ENCODE results near the gene UHRF1.

The UHRF1 gene

DNA sequence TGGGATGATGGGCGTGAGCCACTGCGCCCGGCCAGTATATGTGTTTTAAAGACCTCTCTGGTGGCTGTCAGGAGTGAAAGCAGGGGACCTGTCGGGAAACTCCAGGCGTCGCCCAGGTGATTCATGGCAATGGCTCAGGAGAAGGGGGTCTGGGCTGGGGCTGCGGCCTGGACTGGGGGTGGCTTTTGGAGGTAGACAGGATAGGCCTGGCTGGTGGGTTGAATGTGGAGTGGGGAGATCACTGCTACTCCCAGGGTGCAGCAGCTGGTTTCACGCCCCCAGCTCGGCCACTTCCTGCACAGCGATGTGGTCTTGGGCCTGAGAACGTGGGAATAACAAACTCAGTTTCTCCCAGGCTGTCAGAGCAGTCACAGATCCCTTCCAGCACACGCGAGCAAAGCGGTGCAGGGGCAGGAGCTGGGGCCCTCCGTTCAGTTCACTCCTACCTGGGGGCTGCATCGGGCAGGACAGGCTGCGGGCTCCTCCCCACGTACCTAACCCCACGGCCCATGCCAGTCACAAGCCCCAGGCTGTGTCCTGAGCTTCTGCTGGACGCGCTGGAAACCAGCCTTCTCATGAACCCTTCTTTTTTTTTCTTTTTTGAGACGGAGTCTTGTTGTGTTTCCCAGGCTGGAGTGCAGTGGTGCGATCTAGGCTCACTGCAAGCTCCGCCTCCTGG lies 78.5 kb downstream of the UHRF1 start:
- no peak for DNase-seq (ENCODE audit: extremely low read depth, insufficient read length)
- Histone ChIP-seq H3K27me3 (replicated peaks; ENCODE audit: control insufficient read depth, insufficient read depth, low read length) (no peaks in the 10 kb centered on the region), H3K4me3 (replicated peaks; ENCODE audit: low read depth, low read length) (no peak overlapping the region), H3K36me3 (ENCODE audit: control insufficient read depth, insufficient read depth, low read length) (peaks cover 3% of the 10 kb centered on the region)
- TF ChIP-seq, protein P1, sequence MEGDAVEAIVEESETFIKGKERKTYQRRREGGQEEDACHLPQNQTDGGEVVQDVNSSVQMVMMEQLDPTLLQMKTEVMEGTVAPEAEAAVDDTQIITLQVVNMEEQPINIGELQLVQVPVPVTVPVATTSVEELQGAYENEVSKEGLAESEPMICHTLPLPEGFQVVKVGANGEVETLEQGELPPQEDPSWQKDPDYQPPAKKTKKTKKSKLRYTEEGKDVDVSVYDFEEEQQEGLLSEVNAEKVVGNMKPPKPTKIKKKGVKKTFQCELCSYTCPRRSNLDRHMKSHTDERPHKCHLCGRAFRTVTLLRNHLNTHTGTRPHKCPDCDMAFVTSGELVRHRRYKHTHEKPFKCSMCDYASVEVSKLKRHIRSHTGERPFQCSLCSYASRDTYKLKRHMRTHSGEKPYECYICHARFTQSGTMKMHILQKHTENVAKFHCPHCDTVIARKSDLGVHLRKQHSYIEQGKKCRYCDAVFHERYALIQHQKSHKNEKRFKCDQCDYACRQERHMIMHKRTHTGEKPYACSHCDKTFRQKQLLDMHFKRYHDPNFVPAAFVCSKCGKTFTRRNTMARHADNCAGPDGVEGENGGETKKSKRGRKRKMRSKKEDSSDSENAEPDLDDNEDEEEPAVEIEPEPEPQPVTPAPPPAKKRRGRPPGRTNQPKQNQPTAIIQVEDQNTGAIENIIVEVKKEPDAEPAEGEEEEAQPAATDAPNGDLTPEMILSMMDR (IDR thresholded peaks at IDR 0.05; ENCODE audit: insufficient read depth, low read length, poor library complexity, severe bottlenecking): no peak

DNA sequence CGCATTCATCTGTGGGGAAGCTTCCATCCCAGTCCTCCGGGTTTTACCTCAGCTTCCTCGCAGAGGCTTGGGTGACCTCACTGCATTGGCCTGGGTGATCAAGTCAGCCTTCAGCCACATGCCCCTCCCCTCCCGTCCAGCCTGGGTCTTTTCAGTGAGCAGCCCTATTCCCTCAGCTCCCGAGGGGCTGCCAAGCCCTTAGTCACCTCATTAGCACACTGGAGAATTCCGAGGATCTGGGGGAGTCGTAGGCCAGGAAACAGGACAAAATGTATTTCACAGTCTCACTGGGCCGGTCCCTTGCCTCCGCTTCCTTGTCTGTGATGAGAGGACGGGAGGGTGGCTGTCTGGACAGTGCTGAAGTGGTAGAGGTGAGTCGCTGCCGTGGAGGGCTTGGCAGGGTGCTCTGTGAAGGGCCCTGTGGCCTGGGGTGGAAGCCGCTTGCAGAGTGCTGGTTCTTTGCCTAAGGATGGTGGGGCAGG lies 79.5 kb downstream of the UHRF1 start:
- TF ChIP-seq, protein P1 (IDR thresholded peaks at IDR 0.05; ENCODE audit: insufficient read depth, low read length, poor library complexity, severe bottlenecking): no peak
- no peaks in the 10 kb centered on the region for H3K36me3 ChIP-seq (ENCODE audit: control insufficient read depth, insufficient read depth, low read length)
- no peak overlapping the region for H3K4me3 ChIP-seq (replicated peaks; ENCODE audit: low read depth, low read length)
- H3K27me3 ChIP-seq (replicated peaks; ENCODE audit: control insufficient read depth, insufficient read depth, low read length): no peaks in the 10 kb centered on the region
- DNase-seq (ENCODE audit: extremely low read depth, insufficient read length): no peak

DNA sequence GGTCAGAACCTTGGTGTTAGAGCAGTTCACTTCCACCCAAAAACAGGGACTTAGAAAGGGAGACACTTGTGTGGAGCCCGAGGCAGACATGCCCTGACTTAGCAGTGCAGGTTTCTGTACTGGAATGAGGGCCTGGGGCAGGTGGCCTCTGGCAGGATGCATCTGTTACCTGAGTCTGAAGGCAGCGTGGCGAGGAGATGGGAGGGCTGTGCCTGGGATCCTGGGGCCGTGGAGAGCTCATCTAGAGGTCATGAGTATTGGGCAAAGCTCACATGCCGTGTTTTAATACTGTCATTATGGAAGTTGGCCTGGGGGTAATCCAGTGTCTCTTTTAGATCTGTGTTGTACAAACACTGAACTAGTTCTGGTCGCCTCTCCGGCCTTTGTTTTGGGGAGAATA lies 81.0 kb downstream of the UHRF1 start:
- DNase-seq (ENCODE audit: extremely low read depth, insufficient read length): no peak
- no peaks in the 10 kb centered on the region for H3K36me3 ChIP-seq (ENCODE audit: control insufficient read depth, insufficient read depth, low read length)
- H3K4me3 ChIP-seq (replicated peaks; ENCODE audit: low read depth, low read length): no peak overlapping the region
- TF ChIP-seq, protein P1 (IDR thresholded peaks at IDR 0.05; ENCODE audit: insufficient read depth, low read length, poor library complexity, severe bottlenecking): no peak
- H3K27me3 ChIP-seq (replicated peaks; ENCODE audit: control insufficient read depth, insufficient read depth, low read length): no peaks in the 10 kb centered on the region

DNA sequence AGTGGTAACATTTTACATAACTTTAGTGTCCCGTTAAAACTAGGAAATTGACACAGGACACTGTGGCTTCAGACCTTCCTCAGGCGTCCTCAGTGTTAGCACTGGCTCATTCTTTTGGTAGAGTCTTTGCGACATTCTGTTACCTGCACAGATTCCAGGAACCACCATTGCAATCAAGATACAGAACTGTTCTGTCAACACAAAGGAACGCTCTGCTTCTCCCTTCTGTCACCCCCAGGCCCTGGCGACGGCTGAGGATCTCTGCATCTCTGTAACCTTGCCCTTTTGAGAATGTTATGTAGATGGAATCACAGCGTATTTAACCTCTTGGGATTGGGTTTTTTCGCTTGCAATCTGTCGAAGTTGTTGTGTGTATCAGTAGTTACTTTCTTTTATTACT lies 82.2 kb downstream of the UHRF1 start:
- no peak for DNase-seq (ENCODE audit: extremely low read depth, insufficient read length)
- Histone ChIP-seq H3K36me3 (ENCODE audit: control insufficient read depth, insufficient read depth, low read length) (no peaks in the 10 kb centered on the region), H3K27me3 (replicated peaks; ENCODE audit: control insufficient read depth, insufficient read depth, low read length) (no peaks in the 10 kb centered on the region), H3K4me3 (replicated peaks; ENCODE audit: low read depth, low read length) (no peak overlapping the region)
- TF ChIP-seq, protein P1 (IDR thresholded peaks at IDR 0.05; ENCODE audit: insufficient read depth, low read length, poor library complexity, severe bottlenecking): no peak

DNA sequence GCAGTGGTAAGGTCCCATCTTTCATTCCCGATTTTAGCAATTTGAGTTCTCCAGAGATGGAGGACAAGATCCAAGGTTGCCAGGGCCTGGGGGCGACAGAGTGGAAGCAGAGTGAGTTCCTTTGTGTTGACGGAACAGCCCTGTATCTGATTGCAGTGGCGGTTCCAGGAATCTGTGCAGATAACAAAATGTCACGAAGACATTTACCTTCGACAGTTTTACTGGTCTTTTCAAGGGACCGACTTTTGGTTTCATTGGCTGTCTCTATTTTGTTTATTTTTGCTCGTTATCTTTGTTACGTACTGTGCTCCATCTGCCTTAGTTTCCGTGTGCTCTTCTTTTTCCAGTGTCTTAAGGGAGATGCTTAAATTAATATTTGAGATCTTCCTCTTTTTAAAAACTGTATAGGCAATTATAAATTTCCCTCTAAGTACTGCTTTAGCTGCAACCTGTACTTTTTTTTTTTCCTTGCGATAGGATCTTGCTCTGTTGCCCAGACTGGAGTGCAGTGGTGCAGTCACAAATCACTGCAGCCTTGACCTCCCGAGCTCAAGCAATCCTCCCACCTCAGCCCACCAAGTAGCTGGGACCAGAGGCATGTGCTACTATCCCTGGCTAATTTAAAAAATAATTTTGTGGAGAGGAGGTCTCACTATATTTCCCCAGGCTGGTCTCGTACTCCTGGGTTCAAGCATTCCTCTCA lies 82.8 kb downstream of the UHRF1 start:
- TF ChIP-seq, protein P1 (IDR thresholded peaks at IDR 0.05; ENCODE audit: insufficient read depth, low read length, poor library complexity, severe bottlenecking): no peak
- no peak for DNase-seq (ENCODE audit: extremely low read depth, insufficient read length)
- Histone ChIP-seq H3K36me3 (ENCODE audit: control insufficient read depth, insufficient read depth, low read length) (no peaks in the 10 kb centered on the region), H3K4me3 (replicated peaks; ENCODE audit: low read depth, low read length) (no peak overlapping the region), H3K27me3 (replicated peaks; ENCODE audit: control insufficient read depth, insufficient read depth, low read length) (no peaks in the 10 kb centered on the region)
